ENCODE data around the gene FGF11. TPM values are rescaled to one million over a fixed set of nuclear protein-coding genes. Genes with fewer than 3 reads are reported as not detected.
A peak's percentile ranks its signal among the peaks of the same experiment; 100 is the strongest.

FGF11 gene
- total RNA-seq, 4 donors from 2014 or later = 1.5 to 3.3 (median 2.2) TPM

DNA sequence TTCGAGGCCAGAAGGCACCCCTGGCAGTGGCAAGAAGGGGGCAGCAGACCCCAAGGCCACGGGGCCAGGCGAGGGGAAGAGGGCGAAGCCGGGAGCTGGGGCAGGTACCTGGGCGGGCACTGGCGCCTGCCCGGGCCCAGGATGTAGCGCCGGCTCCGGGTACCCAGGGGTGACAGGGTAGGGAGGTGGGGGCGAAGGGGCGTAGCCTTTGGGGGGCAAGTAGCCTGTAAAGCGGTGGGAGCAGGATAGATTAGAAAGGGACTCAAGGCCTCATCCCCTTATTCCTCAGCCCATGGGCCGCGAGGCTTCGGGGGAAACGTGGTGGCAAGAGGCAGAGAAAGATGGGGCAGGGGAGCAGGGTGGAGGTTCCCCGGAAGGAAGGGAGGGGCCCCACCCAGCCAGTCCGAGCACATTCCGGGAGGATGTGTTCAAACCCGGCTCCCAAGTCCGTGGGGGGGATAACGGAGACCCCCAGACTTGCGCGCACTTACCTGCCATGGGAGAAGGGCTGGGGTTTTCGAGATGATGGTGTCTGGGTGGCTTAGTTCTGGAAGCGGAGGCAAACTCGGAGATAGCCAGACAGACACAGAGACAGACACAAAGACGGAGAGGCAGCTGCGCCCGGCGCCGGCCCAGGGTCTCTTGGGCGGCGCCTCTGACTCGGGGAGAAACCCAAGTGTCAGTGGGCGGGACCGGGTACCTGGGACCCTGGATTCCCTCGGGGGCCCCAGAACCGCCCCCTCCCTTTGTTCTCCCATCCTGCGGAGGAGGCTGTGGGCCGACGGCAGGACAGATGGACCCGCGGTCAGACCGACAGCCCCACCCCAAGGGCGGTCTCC, 45.5 kb upstream of the FGF11 start:
- Histone ChIP-seq H3K4me3 (peak overlapping the region; percentile 77 to 95 (median 88)), H3K4me1 (peaks cover 0 to 27% (median 15%) of the 10 kb centered on the region in 4 donors), H3K27me3 (no peaks in the 10 kb centered on the region), H3K36me3 (peaks cover 0 to 42% (median 0%) of the 10 kb centered on the region in 3 donors), H3K27ac (peak overlapping the region; percentile 86 to 96 (median 91)), H3K9me3 (no peaks in the 10 kb centered on the region)
- TF ChIP-seq EP300 (IDR thresholded peaks at IDR 0.05) (no peak), POLR2A (IDR thresholded peaks at IDR 0.05) (no peak)
- TF ChIP-seq, protein P1, sequence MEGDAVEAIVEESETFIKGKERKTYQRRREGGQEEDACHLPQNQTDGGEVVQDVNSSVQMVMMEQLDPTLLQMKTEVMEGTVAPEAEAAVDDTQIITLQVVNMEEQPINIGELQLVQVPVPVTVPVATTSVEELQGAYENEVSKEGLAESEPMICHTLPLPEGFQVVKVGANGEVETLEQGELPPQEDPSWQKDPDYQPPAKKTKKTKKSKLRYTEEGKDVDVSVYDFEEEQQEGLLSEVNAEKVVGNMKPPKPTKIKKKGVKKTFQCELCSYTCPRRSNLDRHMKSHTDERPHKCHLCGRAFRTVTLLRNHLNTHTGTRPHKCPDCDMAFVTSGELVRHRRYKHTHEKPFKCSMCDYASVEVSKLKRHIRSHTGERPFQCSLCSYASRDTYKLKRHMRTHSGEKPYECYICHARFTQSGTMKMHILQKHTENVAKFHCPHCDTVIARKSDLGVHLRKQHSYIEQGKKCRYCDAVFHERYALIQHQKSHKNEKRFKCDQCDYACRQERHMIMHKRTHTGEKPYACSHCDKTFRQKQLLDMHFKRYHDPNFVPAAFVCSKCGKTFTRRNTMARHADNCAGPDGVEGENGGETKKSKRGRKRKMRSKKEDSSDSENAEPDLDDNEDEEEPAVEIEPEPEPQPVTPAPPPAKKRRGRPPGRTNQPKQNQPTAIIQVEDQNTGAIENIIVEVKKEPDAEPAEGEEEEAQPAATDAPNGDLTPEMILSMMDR (IDR thresholded peaks at IDR 0.05) = no peak
- WGBS, 2 donors = 4 to 6% methylated on average over 40 to 47 of the region's 48 CpGs
- DNase-seq (ENCODE audit: low spot score in 2 of 2) = no peak

DNA sequence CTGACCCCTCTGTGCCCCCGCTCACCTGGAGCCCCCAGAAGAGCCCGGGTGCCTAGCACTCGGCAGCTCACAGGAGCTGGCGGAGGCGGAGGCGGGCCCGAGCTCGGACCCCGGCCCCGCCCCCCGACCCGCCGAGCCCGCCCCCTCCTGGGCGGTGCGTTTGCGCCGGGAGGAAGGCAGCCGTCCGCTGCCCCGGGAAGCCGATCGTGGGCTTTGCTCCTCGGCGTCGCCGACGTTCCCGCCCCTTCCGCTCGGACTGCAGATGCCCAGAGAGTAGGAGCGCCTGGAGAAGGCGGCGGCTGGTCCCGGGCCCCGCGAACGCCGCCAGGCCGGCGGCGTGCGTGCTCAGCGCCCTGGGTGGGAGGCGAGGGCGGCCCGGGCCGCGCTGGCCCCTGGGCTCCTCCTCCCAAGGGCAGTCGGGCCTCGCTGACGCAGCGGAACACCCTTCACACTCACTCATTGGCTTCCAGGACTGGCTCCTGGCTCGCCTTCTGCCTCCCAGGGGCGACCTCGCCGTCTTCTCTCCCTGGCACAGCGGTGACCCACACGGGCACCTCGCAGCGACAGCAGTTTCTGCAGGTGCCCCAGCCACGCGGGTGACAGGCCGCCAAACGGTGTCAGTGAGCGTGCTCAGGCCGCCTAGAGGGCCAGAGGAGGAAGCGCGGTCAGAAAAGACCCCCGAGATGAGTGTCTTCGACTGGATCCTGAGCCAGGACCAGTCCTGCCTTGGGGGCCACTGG, 44.7 kb upstream of the FGF11 start, which contains the start of gene PLSCR3:
PLSCR3 (minus strand) TSS at position 74 of the 740 bp plus-strand sequence. CDS start 415 bp downstream, outside the sequence.
- DNase-seq (ENCODE audit: low spot score in 2 of 2) = peak; percentile 74 to 76
- Histone ChIP-seq H3K36me3 (peaks cover 0 to 34% (median 0%) of the 10 kb centered on the region in 3 donors), H3K4me1 (peaks cover 0 to 27% (median 15%) of the 10 kb centered on the region in 4 donors), H3K27me3 (no peaks in the 10 kb centered on the region), H3K27ac (peak within 1 kb of the TSS; percentile 86 to 96 (median 91)), H3K9me3 (no peaks in the 10 kb centered on the region), H3K4me3 (peak within 1 kb of the TSS; percentile 77 to 95 (median 88))
- 0% methylated on average over 12 to 23 of the region's 71 CpGs for WGBS, 2 donors
- TF ChIP-seq POLR2A (IDR thresholded peaks at IDR 0.05) (peak; percentile 83 to 90), EP300 (IDR thresholded peaks at IDR 0.05) (peak in 1 of 2 donors; percentile 93)
- TF ChIP-seq, protein P1 (IDR thresholded peaks at IDR 0.05) = peak in 4 of 5 experiments; percentile 28 to 72 (median 52)

- Histone ChIP-seq H3K4me3 (no peak overlapping the region), H3K27ac (no peak overlapping the region), H3K4me1 (peaks cover 0 to 32% (median 15%) of the 10 kb centered on the region in 4 donors), H3K27me3 (no peaks in the 10 kb centered on the region), H3K36me3 (peaks cover 0 to 19% (median 0%) of the 10 kb centered on the region in 3 donors), H3K9me3 (no peaks in the 10 kb centered on the region)
- no peak for TF ChIP-seq POLR2A (IDR thresholded peaks at IDR 0.05)
- TF ChIP-seq EP300 (IDR thresholded peaks at IDR 0.05) = no peak
- TF ChIP-seq, protein P1 (IDR thresholded peaks at IDR 0.05) = no peak
- WGBS, 2 donors = 87 to 89% methylated on average over 4 of the region's 4 CpGs
- DNase-seq (ENCODE audit: low spot score in 2 of 2) = no peak
These were observed 43.2 kb upstream of the FGF11 start for GRCh38 chr17:7396147-7396546.

DNA sequence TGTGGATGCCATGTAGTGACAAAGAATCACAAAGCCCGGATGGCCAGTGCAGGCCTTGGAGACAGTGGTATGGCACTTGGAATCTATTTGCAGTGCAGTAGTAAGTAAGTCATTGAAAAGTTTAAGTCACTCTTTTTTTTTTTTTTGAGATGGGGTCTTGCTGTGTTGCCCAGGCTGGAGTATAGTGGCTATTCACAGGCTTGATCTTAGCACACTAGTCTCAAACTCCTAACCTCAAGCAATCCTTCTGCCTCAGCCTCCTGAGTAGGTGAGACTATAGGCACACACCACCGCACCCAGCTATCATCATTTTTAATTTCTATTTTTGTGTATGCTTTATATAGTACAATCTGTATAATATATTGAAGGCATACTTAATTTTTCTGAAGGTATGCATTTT, 40.7 kb upstream of the FGF11 start:
- Histone ChIP-seq H3K9me3 (no peaks in the 10 kb centered on the region), H3K4me1 (peaks cover 0 to 39% (median 23%) of the 10 kb centered on the region in 4 donors), H3K36me3 (peaks cover 0 to 5% (median 0%) of the 10 kb centered on the region in 3 donors), H3K4me3 (no peak overlapping the region), H3K27me3 (no peaks in the 10 kb centered on the region), H3K27ac (no peak overlapping the region)
- WGBS, 2 donors = 86 to 89% methylated on average over 2 of the region's 2 CpGs
- TF ChIP-seq EP300 (IDR thresholded peaks at IDR 0.05) (no peak), POLR2A (IDR thresholded peaks at IDR 0.05) (no peak)
- TF ChIP-seq, protein P1 (IDR thresholded peaks at IDR 0.05) = no peak
- DNase-seq (ENCODE audit: low spot score in 2 of 2) = no peak
